ENCODE results near the gene ANKS1B.

GRCh38 chr12:99875081-99875480, 109.7 kb downstream of the ANKS1B start:
- TF ChIP-seq CTCF (IDR thresholded peaks at IDR 0.05): no peak
- no peak for TF ChIP-seq EP300 (IDR thresholded peaks at IDR 0.05)
